Keratinocyte (primary cell): ENCODE results near the gene C11orf65. TPM values are rescaled to one million over a fixed set of nuclear protein-coding genes. Genes with fewer than 3 reads are reported as not detected.

Experiments
- DNase-seq: peaks from one replicate; pipeline ENCODE4 v3.0.0-alpha.2; 2011; ENCODE audit warnings: low read depth, missing footprints, low spot score
- FAIRE-seq: peaks from 2 replicates; lab custom pipeline; 2011; peaks lifted over from hg19 to GRCh38; lab: Jason Lieb, UNC
- H2AFZ ChIP-seq: 2 replicates; pipeline ENCODE4 v1.6.0; 2012; ENCODE audit warnings: low read length, control low read depth, inconsistent platforms; ENCODE audit not compliant: control insufficient read depth
- H3K27ac ChIP-seq: 2 replicates; pipeline ENCODE4 v1.5.1; 2011; ENCODE audit warnings: low read length; ENCODE audit not compliant: control insufficient read depth, insufficient read depth
- H3K27me3 ChIP-seq: 3 replicates; pipeline ENCODE4 v1.6.0; 2011; ENCODE audit warnings: low read length; ENCODE audit not compliant: control insufficient read depth, insufficient read depth; ENCODE audit errors: extremely low read depth
- H3K36me3 ChIP-seq, 2 experiments: 2 replicates in 1 of 2; 3 replicates in 1 of 2; pipeline ENCODE4 v1.5.1; 2011; ENCODE audit warnings: low read length in 2 of 2, mild to moderate bottlenecking in 1 of 2; ENCODE audit not compliant: control insufficient read depth in 2 of 2, insufficient read depth in 2 of 2; ENCODE audit errors: extremely low read depth in 1 of 2
- H3K4me1 ChIP-seq: 3 replicates; pipeline ENCODE4 v1.5.1; 2011; ENCODE audit warnings: low read length; ENCODE audit not compliant: control insufficient read depth, insufficient read depth; ENCODE audit errors: extremely low read depth
- H3K4me2 ChIP-seq: 3 replicates; pipeline ENCODE4 v1.6.0; 2011; ENCODE audit warnings: low read depth, low read length; ENCODE audit not compliant: control insufficient read depth, insufficient read depth; ENCODE audit errors: extremely low read depth
- H3K4me3 ChIP-seq, 3 experiments: fragments of 200-600 bp in 1 of 3; sonication (generic) in 1 of 3; 2 replicates in 2 of 3; 3 replicates in 1 of 3; pipeline ENCODE4 v1.5.1; 2011 to 2016; ENCODE audit warnings: low read length in 3 of 3, mild to moderate bottlenecking in 3 of 3, control low read depth in 2 of 3, inconsistent platforms in 1 of 3, low read depth in 1 of 3, mixed read lengths in 1 of 3, mixed run types in 1 of 3, moderate library complexity in 1 of 3; ENCODE audit not compliant: control insufficient read depth in 2 of 3, insufficient read depth in 2 of 3; ENCODE audit errors: extremely low read depth in 1 of 3
- H3K79me2 ChIP-seq: 2 replicates; pipeline ENCODE4 v1.6.0; 2012; ENCODE audit warnings: low read length; ENCODE audit not compliant: control insufficient read depth, insufficient read depth
- H3K9ac ChIP-seq: 3 replicates; pipeline ENCODE4 v1.6.0; 2011; ENCODE audit warnings: low read length; ENCODE audit not compliant: control insufficient read depth, insufficient read depth; ENCODE audit errors: extremely low read depth
- H3K9me1 ChIP-seq: 3 replicates; pipeline ENCODE4 v1.6.0; 2011; ENCODE audit warnings: low read length; ENCODE audit not compliant: control insufficient read depth, insufficient read depth; ENCODE audit errors: extremely low read depth
- H3K9me3 ChIP-seq: 2 replicates; pipeline ENCODE4 v1.5.1; 2012; ENCODE audit warnings: low read depth, low read length; ENCODE audit not compliant: control insufficient read depth
- H4K20me1 ChIP-seq: 3 replicates; pipeline ENCODE4 v1.6.0; 2011; ENCODE audit warnings: low read length; ENCODE audit not compliant: control insufficient read depth, insufficient read depth; ENCODE audit errors: extremely low read depth
- CTCF ChIP-seq, 3 experiments: IDR thresholded peaks in 1 of 3; conservative IDR thresholded peaks in 1 of 3; optimal IDR thresholded peaks in 1 of 3; 2 replicates in 2 of 3; 3 replicates in 1 of 3; pipeline versions ENCODE3 to v1.5.1; 2011; ENCODE audit warnings: low read length in 3 of 3, mild to moderate bottlenecking in 3 of 3, moderate library complexity in 2 of 3, control low read depth in 1 of 3, inconsistent platforms in 1 of 3; ENCODE audit not compliant: insufficient read depth in 2 of 3; ENCODE audit errors: extremely low read depth in 1 of 3
- EZH2 ChIP-seq: IDR thresholded peaks from one replicate; pipeline ENCODE4 v1.6.1; 2012; ENCODE audit warnings: inconsistent platforms, mild to moderate bottlenecking, low read length, moderate library complexity
- dilution Hi-C: fragments of 300-500 bp; cut with MboI; formaldehyde crosslinking; loops from one replicate; pipeline ENCODE4 v1.7.0; 2020; ENCODE audit warnings: low sequenced_read_pairs; ENCODE audit not compliant: extremely low pct_ligation_motif_present
- polyA plus RNA-seq, 5 experiments: library from polyadenylated mRNA; depleted of rRNA in 3 of 5; stranded (reverse) in 3 of 5; stranded (forward) in 1 of 5; unstranded in 1 of 5; fragments of >200 nt; gene quantifications; 1 replicate in 1 of 5; 2 replicates in 3 of 5; 3 replicates in 1 of 5; pipeline versions ENCODE4 v1.2.1 to v1.2.3, GENCODE V29; 2011 to 2012; ENCODE audit warnings: missing spikeins in 2 of 5, low read depth in 1 of 5, low replicate concordance in 1 of 5

C11orf65 gene
- polyA plus RNA-seq, 1 donor (not counting 4 experiments of a cell fraction or from before 2014, with no cell fraction given), result 0.83 TPM

- H3K4me2 ChIP-seq, result no peak overlapping the region
- no peak overlapping the region for H3K4me3 ChIP-seq
- DNase-seq (no peak), FAIRE-seq (no peak)
- dilution Hi-C loops, result no loop called here
- H2AFZ ChIP-seq, result no peak overlapping the region
- H3K9ac ChIP-seq, result no peak overlapping the region
- H3K27ac ChIP-seq, result no peak overlapping the region
- H4K20me1 ChIP-seq, result no peaks in the 10 kb centered on the region
- H3K4me1 ChIP-seq, result no peaks in the 10 kb centered on the region
- no peaks in the 10 kb centered on the region for H3K9me1 ChIP-seq
- H3K36me3 ChIP-seq, result no peaks in the 10 kb centered on the region
- no peaks in the 10 kb centered on the region for H3K27me3 ChIP-seq
- H3K79me2 ChIP-seq, result no peaks in the 10 kb centered on the region
- TF ChIP-seq CTCF (optimal IDR thresholded peaks at IDR 0.05 in 1 of 3, IDR thresholded peaks at IDR 0.05 in 1 of 3, conservative IDR thresholded peaks at IDR 0.05 in 1 of 3; ENCODE audit: extremely low read depth in 1 of 3, insufficient read depth in 2 of 3, low read length in 3 of 3) (no peak), EZH2 (no peak)
- no peaks in the 10 kb centered on the region for H3K9me3 ChIP-seq
These were observed 19.0 kb upstream of the C11orf65 start for GRCh38 chr11:108486331-108486730.

- Histone ChIP-seq H3K4me3 (no peak overlapping the region), H3K4me2 (no peak overlapping the region), H3K27me3 (no peaks in the 10 kb centered on the region), H3K9ac (no peak overlapping the region), H3K79me2 (no peaks in the 10 kb centered on the region), H4K20me1 (no peaks in the 10 kb centered on the region), H3K9me3 (no peaks in the 10 kb centered on the region), H3K27ac (no peak overlapping the region), H3K9me1 (no peaks in the 10 kb centered on the region), H2AFZ (peak overlapping the region; percentile 45), H3K36me3 (no peaks in the 10 kb centered on the region), H3K4me1 (no peaks in the 10 kb centered on the region)
- no peak for DNase-seq
- dilution Hi-C loops, result no loop called here
- no peak for TF ChIP-seq CTCF (optimal IDR thresholded peaks at IDR 0.05 in 1 of 3, IDR thresholded peaks at IDR 0.05 in 1 of 3, conservative IDR thresholded peaks at IDR 0.05 in 1 of 3; ENCODE audit: extremely low read depth in 1 of 3, insufficient read depth in 2 of 3, low read length in 3 of 3)
- TF ChIP-seq EZH2, result no peak
- peak; percentile 49 for FAIRE-seq
These were observed 15.8 kb upstream of the C11orf65 start for GRCh38 chr11:108483163-108483562.
